HUES64 (cell line): ENCODE data around the gene MESP1.

Experiments
- H3K27ac ChIP-seq: 2 replicates; pipeline ENCODE4 v1.7.0; 2013; ENCODE audit warnings: low read depth, low read length, inconsistent platforms
- H3K27me3 ChIP-seq: 2 replicates; pipeline ENCODE4 v1.6.1; 2013; ENCODE audit warnings: mild to moderate bottlenecking, low read length; ENCODE audit not compliant: insufficient read depth
- H3K36me3 ChIP-seq: 2 replicates; pipeline ENCODE4 v1.6.1; 2013; ENCODE audit warnings: mild to moderate bottlenecking, low read length; ENCODE audit not compliant: insufficient read depth
- H3K4me1 ChIP-seq: 2 replicates; pipeline ENCODE4 v1.6.1; 2013; ENCODE audit warnings: mild to moderate bottlenecking, low read length, moderate library complexity; ENCODE audit not compliant: insufficient read depth
- H3K4me3 ChIP-seq: 2 replicates; pipeline ENCODE4 v1.5.1; 2013; ENCODE audit warnings: mild to moderate bottlenecking, low read length, moderate library complexity
- H3K9ac ChIP-seq: 2 replicates; pipeline ENCODE4 v1.6.1; 2013; ENCODE audit warnings: mild to moderate bottlenecking, low read depth, low read length
- H3K9me3 ChIP-seq: 2 replicates; pipeline ENCODE4 v1.6.1; 2013; ENCODE audit warnings: low read depth, low read length; ENCODE audit not compliant: insufficient read depth
- WGBS: fragments of 150-250, 120-280 bp; methylation state at CpG from one replicate; pipeline ENCODE4 v1.1.7; 2013; ENCODE audit warnings: missing lambda C conversion rate; 5-methylcytosine and 5-hydroxymethylcytosine counted together

Gene MESP1

DNA sequence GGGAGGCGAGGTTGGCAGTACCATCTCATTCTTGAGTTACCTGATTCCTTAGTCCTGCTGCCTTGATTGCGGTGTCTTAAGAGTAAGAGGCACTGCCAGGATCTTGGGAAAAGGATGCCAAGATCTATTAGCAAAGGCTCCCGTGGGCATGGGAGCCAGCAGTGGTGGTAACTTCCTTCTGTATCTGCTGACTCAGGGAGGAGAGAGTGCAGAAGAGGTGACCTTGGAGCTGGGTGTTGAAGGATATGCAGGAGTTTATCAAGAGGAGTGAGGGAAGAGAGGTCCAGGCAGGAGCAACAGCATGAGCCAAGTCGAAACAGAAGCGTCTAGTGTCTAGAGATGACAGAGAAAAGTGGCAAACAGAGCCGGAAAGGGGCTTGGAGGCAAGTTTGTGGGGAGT is 29.6 kb upstream of the MESP1 start:
- Histone ChIP-seq H3K9ac (no peak overlapping the region), H3K27me3 (peaks cover 33% of the 10 kb centered on the region), H3K4me3 (no peak overlapping the region), H3K36me3 (no peaks in the 10 kb centered on the region), H3K27ac (no peak overlapping the region), H3K9me3 (no peaks in the 10 kb centered on the region), H3K4me1 (peaks cover 18% of the 10 kb centered on the region)
- WGBS = 93% methylated on average over 6 of the region's 6 CpGs

- 96% methylated on average over 4 of the region's 4 CpGs for WGBS
- H3K4me3 ChIP-seq = no peak overlapping the region
- H3K9me3 ChIP-seq = no peaks in the 10 kb centered on the region
- H3K27me3 ChIP-seq = peaks cover 45% of the 10 kb centered on the region
- H3K4me1 ChIP-seq = peaks cover 18% of the 10 kb centered on the region
- H3K36me3 ChIP-seq = no peaks in the 10 kb centered on the region
- no peak overlapping the region for H3K27ac ChIP-seq
- H3K9ac ChIP-seq = no peak overlapping the region
Measured at GRCh38 chr15:89778861-89779260, 27.8 kb upstream of the MESP1 start.

DNA sequence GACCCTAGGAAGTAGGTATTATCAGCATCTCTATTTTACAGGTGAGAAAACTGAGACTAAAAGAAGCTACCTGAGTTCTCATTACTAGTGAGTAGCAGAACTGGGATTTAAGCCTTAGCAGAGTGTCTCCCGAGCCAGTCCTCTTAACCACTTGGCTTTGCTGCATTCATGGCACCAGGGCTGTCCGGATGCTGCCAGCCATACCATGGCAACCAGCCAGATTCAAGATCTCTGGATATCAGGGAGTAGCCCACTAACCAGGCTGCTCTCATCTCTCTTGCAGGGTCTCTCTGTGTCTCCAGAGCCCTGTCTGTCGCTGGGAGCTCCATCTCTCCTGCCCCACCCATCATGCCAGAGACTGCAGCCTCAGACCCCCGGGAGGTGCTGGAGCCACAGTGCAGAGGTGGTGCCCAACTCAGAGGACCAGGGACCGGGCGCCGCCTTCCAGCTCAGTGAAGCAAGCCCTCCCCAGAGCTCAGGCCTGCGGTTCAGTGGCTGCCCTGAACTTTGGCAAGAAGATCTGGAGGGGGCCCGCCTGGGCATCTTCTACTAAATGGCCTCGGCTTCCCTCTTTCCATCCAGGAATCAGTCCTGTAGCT is 26.8 kb upstream of the MESP1 start:
- H3K27me3 ChIP-seq = peaks cover 45% of the 10 kb centered on the region
- no peaks in the 10 kb centered on the region for H3K36me3 ChIP-seq
- no peak overlapping the region for H3K4me3 ChIP-seq
- no peak overlapping the region for H3K27ac ChIP-seq
- H3K9me3 ChIP-seq = no peaks in the 10 kb centered on the region
- H3K4me1 ChIP-seq = peaks cover 8% of the 10 kb centered on the region
- H3K9ac ChIP-seq = no peak overlapping the region
- WGBS = 93% methylated on average over 10 of the region's 10 CpGs

GRCh38 chr15:89777073-89777751 is 26.2 kb upstream of the MESP1 start:
- Histone ChIP-seq H3K27me3 (peaks cover 45% of the 10 kb centered on the region), H3K9me3 (no peaks in the 10 kb centered on the region), H3K9ac (peak overlapping the region; percentile 58; the same call in 1 of the 2 replicates), H3K27ac (no peak overlapping the region), H3K4me1 (peaks cover 4% of the 10 kb centered on the region), H3K36me3 (no peaks in the 10 kb centered on the region), H3K4me3 (peak overlapping the region; percentile 35)
- WGBS = 82% methylated on average over 22 of the region's 25 CpGs

DNA sequence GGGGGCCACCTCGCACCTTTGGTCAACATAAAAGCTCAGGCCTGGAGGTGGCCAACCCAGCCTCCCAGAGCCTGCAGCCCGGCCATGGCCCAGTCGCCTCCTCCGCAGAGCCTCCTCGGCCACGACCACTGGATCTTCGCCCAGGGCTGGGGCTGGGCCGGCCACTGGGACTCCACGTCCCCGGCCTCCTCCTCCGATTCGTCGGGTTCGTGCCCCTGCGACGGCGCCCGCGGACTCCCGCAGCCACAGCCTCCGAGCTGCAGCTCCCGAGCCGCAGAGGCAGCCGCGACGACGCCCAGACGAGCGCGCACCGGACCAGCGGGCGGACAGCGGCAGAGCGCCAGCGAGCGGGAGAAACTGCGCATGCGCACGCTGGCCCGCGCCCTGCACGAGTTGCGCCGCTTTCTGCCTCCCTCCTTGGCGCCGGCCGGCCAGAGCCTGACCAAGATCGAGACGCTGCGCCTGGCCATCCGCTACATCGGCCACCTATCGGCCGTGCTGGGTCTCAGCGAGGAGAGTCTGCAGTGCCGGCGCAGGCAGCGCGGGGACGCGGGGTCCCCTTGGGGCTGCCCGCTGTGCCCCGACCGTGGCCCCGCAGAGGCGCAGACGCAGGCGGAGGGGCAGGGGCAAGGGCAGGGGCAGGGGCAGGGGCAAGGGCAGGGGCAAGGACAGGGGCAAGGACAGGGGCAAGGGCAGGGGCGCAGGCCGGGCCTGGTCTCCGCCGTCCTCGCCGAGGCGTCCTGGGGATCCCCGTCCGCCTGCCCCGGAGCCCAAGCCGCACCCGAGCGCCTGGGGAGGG is 25.4 kb upstream of the MESP1 start, which contains the start of gene MESP2:
TSS of gene MESP2 (plus strand) at position 59 of the 799 bp plus-strand sequence. CDS start at position 85, 26 bp downstream.
- Histone ChIP-seq H3K9ac (peak within 1 kb of the TSS; percentile 58), H3K4me3 (peak within 1 kb of the TSS; percentile 35), H3K4me1 (no peaks in the 10 kb centered on the region), H3K9me3 (no peaks in the 10 kb centered on the region), H3K27me3 (peaks cover 45% of the 10 kb centered on the region), H3K36me3 (no peaks in the 10 kb centered on the region), H3K27ac (no peak within 1 kb of the TSS)
- 14% methylated on average over 82 of the region's 82 CpGs for WGBS

DNA sequence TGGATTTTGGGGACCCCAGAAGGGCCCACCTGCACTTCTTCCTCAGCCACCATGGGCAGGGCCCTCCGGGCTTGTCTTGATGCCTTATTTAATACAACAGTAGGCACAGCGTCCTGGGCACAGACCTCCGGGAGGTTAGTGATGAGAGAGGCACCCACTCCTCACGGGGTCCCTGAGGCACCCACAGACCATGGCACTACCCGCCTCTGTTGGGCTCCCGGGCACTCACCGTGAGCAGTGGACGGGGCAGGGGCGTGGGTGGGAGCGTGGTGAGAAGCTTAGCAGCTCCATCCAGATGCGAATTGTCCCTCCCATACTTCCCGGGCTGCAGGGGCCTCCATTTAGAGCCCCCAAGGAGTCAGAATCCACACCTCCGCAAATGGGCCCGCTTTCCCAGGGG is 24.8 kb upstream of the MESP1 start:
- WGBS = 82% methylated on average over 14 of the region's 14 CpGs
- no peak overlapping the region; the same call in 1 of the 2 replicates for H3K9ac ChIP-seq

DNA sequence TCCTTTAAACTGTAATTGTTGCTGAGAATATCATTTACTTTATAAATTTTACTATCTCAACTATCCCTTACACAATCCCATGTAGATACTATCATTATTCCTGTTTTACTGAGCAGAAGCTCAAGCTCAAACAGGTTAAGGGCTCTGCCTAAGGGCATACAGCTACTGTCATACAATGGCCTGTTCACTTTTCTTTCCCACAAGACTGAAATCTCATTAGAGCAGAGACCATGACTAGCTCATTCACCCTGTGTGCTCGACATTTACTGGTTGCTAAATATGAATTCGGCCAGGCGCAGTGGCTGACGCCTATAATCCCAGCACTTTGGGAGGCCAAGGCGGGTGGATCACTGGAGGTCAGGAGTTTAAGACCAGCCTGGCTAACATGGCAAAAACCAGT is 23.4 kb upstream of the MESP1 start:
- 89% methylated on average over 5 of the region's 5 CpGs for WGBS
- Histone ChIP-seq H3K4me3 (no peak overlapping the region), H3K36me3 (no peaks in the 10 kb centered on the region), H3K9ac (no peak overlapping the region), H3K27ac (no peak overlapping the region), H3K27me3 (peaks cover 45% of the 10 kb centered on the region), H3K9me3 (no peaks in the 10 kb centered on the region), H3K4me1 (no peaks in the 10 kb centered on the region)

More for the DNA sequence above, 24.8 kb upstream of the MESP1 start:
- Histone ChIP-seq H3K27ac (no peak overlapping the region), H3K4me1 (no peaks in the 10 kb centered on the region), H3K9me3 (no peaks in the 10 kb centered on the region), H3K36me3 (no peaks in the 10 kb centered on the region), H3K27me3 (peaks cover 45% of the 10 kb centered on the region), H3K4me3 (0 out of 2 replicates have a peak overlapping the region, but pooled peaks have one; percentile 35)

GRCh38 chr15:89772932-89773583 is 22.0 kb upstream of the MESP1 start:
- Histone ChIP-seq H3K9ac (no peak overlapping the region), H3K36me3 (no peaks in the 10 kb centered on the region), H3K27ac (no peak overlapping the region), H3K9me3 (no peaks in the 10 kb centered on the region), H3K4me1 (no peaks in the 10 kb centered on the region), H3K27me3 (peaks cover 36% of the 10 kb centered on the region), H3K4me3 (no peak overlapping the region)
- 95% methylated on average over 1 of the region's 3 CpGs for WGBS

DNA sequence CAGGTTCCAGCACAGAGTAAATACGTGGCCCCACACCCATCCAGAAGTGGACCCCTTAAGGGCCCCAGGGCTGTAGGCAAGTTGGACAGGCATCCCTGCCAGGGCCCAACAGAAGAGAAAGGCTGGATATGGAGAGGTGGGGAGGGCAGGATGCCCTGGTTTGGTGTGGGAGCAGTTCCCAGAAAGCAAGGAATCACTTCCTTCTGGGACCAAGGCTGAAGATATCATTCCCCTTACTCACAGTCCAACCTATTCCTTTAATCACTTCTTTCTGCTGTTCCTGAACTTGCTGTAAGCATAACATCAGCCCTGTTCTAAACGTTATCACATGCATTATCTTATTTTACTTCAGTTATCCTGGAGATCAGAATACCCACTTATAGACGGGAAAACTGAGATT is 19.0 kb upstream of the MESP1 start:
- Histone ChIP-seq H3K4me1 (no peaks in the 10 kb centered on the region), H3K36me3 (no peaks in the 10 kb centered on the region), H3K27me3 (peaks cover 8% of the 10 kb centered on the region), H3K27ac (no peak overlapping the region), H3K9me3 (no peaks in the 10 kb centered on the region), H3K4me3 (no peak overlapping the region), H3K9ac (no peak overlapping the region)
- 84% methylated on average over 3 of the region's 3 CpGs for WGBS

GRCh38 chr15:89769366-89769765 is 18.3 kb upstream of the MESP1 start:
- Histone ChIP-seq H3K9me3 (no peaks in the 10 kb centered on the region), H3K36me3 (no peaks in the 10 kb centered on the region), H3K4me1 (no peaks in the 10 kb centered on the region), H3K9ac (no peak overlapping the region), H3K27me3 (peaks cover 3% of the 10 kb centered on the region), H3K27ac (no peak overlapping the region), H3K4me3 (no peak overlapping the region)
- WGBS = 98% methylated on average over 2 of the region's 3 CpGs

DNA sequence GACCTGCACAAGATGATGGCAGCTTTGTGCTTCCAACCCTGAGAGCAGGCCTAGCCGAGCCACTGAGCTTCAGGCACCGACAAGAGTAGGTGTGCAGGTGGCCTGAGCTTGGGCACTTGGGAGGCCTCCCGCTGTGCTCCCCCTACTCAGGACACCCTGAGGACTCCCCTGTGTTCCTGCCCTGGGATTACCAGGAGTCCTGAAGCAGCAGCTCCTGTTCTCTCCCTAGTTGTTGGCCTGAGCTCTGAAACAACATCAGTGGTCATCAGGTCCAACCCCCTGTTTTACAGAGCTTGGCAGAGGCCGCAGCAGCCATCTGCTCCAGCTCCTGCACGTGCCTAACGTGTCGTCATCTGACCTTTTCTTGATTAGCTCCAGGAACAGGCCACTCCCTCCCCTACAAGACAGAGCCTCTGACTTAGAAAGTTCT is 17.0 kb upstream of the MESP1 start:
- WGBS = 88% methylated on average over 7 of the region's 7 CpGs
- H3K27ac ChIP-seq = no peak overlapping the region
- no peaks in the 10 kb centered on the region for H3K36me3 ChIP-seq
- no peak overlapping the region for H3K4me3 ChIP-seq
- H3K9ac ChIP-seq = no peak overlapping the region
- H3K9me3 ChIP-seq = no peaks in the 10 kb centered on the region
- H3K4me1 ChIP-seq = no peaks in the 10 kb centered on the region
- no peaks in the 10 kb centered on the region; the same call in 1 of the 2 replicates for H3K27me3 ChIP-seq
